GM19395 (cell line): ENCODE measurements around the gene RPTOR.
"Not testable (repeated sequence)": the region's sequence is repeated elsewhere in the genome, so short reads cannot be mapped to it uniquely, and the experiment has no call there.

Experiments
- ATAC-seq: cut with Tn5 transposase; IDR thresholded peaks from one replicate; pipeline ENCODE4 v1.9.1; 2021; ENCODE audit warnings: mild to moderate bottlenecking, moderate library complexity; ENCODE audit not compliant: unreplicated experiment

The RPTOR gene

DNA sequence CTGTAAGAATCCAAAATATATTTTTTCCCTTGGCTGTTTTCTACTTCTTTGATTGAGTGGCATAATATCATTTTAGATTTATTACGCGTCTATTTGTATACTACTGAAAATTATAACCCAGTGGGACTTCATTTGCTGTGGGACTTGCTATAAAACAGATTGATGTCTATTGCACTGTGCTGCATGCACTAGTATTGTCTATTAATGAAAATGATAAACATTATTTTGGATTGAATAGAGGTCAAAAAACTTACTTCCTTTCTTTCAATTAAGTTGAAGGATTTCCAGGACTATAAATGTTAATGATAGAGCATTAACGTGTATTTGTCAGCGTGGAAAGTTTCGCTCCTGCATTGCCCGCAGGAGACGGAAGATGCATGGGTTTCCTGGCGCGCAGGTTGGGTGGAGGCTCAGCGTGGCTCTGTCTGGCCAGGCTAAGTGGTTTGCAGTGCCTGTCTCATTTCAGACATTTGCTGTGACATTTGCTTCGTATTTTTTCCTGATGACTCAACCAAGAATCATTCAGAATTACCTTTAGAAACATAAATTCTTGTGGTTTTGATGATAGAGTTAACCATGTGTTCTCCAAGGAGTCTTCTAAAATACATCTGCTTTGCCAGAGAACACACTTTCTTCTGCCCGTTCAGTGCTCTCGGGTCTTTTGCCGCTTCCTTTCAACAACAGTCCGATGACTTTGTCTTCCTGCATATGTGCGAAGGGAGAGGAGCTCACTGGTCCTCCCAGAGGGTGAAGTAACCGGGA lies 216.7 kb downstream of the RPTOR start:
- ATAC-seq, result no peak

- ATAC-seq, result no peak
Measured at GRCh38 chr17:80762076-80762475, 217.4 kb downstream of the RPTOR start.

GRCh38 chr17:80763293-80763867 lies 218.7 kb downstream of the RPTOR start:
- no peak for ATAC-seq

GRCh38 chr17:80764627-80765145 lies 220.0 kb downstream of the RPTOR start:
- not testable (repeated sequence) for ATAC-seq

DNA sequence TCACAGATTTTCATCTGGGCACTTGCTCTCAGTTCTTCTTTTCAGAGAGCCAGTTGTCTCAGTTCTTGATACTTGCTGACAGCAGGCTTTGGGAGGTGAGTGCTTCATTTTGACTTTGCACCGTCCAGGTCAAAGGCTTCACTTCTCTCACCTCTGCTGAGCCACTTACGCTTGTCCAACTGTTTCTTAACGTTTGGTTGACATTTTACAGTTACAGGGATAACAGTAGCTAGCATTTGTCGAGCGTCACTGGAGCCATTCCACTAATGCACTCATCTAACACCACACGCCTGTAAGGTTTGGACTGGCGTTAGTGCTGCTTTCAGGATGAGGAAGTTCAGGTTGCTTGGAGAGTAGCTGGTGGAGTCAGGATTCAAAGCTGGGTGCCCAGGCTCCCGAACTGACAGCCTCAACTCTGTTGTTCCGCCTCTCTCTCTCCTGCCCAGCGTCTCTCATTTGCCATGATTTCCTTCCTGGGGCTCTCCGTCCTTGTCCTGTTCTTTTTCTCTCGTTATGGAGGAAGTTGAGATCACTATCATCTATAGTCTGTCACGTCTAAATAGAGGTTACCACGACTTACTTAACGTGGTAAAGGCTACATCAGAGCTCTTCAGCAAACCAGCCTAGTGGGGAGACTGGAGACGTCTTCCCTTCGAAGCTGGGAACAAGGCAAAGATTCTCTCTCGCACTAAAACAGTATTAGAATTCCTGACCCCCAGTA lies 220.8 kb downstream of the RPTOR start:
- no peak for ATAC-seq

GRCh38 chr17:80766290-80766855 lies 221.7 kb downstream of the RPTOR start:
- ATAC-seq, result no peak

DNA sequence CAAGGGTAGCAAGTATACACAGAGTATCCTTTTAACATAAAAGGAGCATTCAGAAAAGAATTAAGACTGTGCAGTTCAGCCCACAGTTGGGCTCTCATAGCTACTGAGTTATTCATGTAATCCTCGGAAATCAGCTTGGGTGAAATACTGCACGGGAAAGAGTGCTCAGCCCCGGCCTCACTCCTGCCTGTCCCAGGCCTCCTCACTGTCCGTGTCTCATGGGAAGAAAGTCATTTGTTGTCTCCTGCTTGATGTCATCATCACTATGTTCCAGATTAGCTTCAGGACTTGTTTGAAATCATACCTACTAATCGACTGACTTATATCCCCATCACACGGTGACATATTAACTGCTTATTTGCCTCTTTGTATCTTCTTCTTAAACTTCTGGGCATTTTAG lies 223.8 kb downstream of the RPTOR start:
- ATAC-seq, result no peak

- no peak for ATAC-seq
Measured at GRCh38 chr17:80768936-80769335, 224.3 kb downstream of the RPTOR start.

GRCh38 chr17:80769516-80769915 lies 224.9 kb downstream of the RPTOR start:
- no peak for ATAC-seq

GRCh38 chr17:80769936-80770625 lies 225.4 kb downstream of the RPTOR start:
- ATAC-seq, result no peak

GRCh38 chr17:80770881-80771611 lies 226.4 kb downstream of the RPTOR start:
- no peak for ATAC-seq

GRCh38 chr17:80771612-80772005 lies 227.0 kb downstream of the RPTOR start:
- no peak for ATAC-seq

- no peak for ATAC-seq
Measured at GRCh38 chr17:80772906-80773242, 228.2 kb downstream of the RPTOR start.

DNA sequence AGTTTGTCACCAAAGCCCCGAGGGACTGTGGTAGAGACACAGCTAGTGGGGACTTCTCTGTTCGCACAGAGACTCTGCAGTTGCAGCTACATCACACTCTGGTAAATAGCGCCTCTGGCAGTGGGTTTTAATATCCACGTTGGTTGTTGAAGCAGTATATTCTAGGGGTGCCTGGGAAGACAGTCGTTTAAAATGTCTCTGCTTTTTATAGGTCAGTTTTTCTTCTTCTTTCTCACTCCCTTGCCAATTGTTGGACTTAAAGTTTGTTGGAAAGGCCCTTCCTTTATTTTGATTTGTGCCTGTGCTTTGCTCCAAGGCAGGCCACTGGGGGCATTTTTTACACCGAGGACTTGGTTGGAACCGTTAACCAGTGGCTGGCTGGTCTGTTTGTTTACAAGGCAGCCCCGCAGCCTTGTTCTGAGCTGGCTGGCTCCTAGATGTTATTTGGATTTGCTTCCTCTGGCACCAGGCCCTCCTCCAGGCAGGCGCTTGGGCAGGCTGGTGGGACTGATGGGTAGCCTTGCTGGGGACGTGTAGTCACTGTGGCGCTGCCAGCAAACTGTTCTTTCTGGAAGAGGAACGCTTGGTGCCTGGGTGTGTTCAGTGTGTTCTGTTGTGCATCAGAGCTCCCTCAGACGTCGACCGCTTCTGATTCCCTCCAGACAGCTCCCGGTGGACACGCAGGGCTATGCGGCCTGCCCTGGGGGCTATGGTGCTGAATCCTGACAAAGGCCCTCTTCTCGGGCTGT lies 228.8 kb downstream of the RPTOR start:
- no peak for ATAC-seq

- ATAC-seq, result no peak
Measured at GRCh38 chr17:80774146-80774545, 229.5 kb downstream of the RPTOR start.

DNA sequence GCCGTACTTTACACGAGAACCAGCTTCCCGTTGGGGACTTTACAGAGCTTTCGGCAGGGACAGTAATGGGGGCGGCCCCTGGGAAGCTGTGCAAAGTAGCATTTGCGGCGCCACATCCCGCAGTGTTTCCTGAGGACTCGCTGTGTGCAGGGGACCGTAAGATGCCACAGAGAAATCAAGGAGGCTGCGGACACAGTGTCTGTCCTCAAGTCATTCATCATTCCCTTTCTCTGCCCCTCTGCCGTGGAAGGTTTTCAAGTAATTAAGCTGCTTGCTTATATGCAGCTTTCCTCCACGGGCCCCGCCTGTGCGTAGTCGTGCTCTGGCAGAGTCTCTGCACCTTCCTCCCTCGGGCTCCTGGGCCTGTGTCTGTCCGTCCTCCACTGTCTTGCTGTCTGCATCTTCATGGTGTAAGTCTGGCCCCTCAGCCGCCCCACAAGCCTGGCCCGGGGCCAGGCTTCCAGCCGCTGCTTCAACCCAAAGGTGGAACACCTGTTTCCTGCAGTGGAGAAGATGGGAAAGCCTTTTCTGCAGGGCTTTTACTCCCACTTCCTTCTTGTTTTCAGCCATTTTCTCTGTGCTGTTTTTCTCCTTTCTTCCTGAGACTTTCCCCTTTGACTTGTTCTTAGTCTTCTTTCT lies 230.1 kb downstream of the RPTOR start:
- ATAC-seq, result no peak

DNA sequence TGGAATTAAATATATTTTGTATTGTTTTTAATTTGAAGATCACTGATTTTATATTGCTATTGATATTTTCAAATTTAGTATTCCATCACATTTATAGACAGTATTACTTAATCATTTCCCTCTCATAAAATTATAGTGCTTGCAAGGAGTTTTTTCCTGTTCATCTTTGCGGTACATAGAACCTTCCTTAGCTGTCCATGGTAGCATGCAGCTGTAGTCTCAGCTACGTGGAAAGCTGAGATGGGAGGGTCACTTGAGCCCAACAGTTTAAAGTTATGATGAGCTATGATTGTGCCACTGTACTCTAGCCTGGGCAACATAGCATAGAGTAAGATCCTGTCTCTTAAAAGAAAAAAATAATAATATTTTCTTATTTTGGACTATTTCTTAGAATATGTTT lies 231.2 kb downstream of the RPTOR start:
- ATAC-seq, result no peak

DNA sequence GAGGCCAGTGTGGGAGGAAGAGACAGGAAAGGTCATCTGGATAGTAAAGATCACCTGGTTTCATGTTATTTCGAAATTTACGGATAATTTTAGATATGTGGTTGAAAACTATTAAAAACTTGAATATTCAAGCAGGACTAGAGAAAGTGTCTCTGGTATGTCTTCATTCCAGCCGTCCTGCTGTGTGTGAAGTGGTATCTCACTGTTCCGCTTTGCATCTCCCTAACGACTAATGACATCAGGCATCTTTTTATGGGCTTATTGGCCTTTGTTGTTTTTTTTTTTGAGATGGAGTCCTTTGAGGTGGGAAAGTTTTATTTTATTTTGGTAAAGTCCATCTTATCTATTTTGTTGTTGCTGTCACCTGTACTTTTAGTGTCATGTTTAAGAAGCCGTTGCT lies 232.6 kb downstream of the RPTOR start:
- ATAC-seq, result no peak

DNA sequence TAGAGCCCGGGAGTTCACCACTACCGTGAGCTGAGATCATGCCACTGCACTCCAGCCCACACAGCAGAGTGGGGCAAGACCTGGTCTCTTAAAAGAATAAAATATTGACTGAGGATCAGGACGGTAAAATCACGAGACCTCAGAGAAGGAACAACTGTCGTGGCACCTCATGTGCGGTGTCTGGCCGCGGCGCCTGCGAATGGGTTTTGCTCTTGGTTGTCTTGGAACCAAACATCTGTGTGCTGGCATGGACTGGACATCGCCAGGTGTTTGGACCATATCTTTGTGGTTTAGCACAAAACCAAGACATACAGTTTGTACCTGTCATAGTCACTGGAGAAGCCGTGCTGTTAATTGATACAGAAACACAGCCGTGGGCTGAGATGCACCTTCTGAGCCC lies 234.1 kb downstream of the RPTOR start:
- no peak for ATAC-seq
